Activated CD8-positive, alpha-beta memory T cell treated with anti-CD3 and anti-CD28 coated beads, Interleukin-2, amount 50 U/mL, for 4 hours (primary cell): Measurements from ENCODE around the gene TP53AIP1.

Experiments used
- DNase-seq: peaks from one replicate; pipeline ENCODE4 v3.0.0-alpha.2; 2020

Gene TP53AIP1

GRCh38 chr11:128888034-128888985, 54.4 kb downstream of the TP53AIP1 start:
- no peak for DNase-seq

- no peak for DNase-seq
Measured at GRCh38 chr11:128886406-128887124, 56.1 kb downstream of the TP53AIP1 start.
